ENCODE data around the gene GTF3A.

The GTF3A gene

GRCh38 chr13:27449081-27449603 is 24.7 kb downstream of the GTF3A start:
- no peak for DNase-seq

- peak; percentile 94 to 96 for DNase-seq
Measured at GRCh38 chr13:27449936-27450828, 25.8 kb downstream of the GTF3A start, which contains the start of gene MTIF3. Gene MTIF3 (minus strand): TSS chr13:27450564. CDS start chr13:27440448, 10,116 bp downstream.

GRCh38 chr13:27450921-27451471 is 26.6 kb downstream of the GTF3A start:
- DNase-seq = peak; percentile 22 to 47

GRCh38 chr13:27455331-27455855 is 31.0 kb downstream of the GTF3A start:
- DNase-seq = peak in 1 of 2 experiments; percentile 12

GRCh38 chr13:27461940-27462584 is 37.6 kb downstream of the GTF3A start:
- DNase-seq = no peak

- DNase-seq = no peak
Measured at GRCh38 chr13:27463500-27463899, 39.1 kb downstream of the GTF3A start.

GRCh38 chr13:27465611-27466010 is 41.2 kb downstream of the GTF3A start:
- no peak for DNase-seq

GRCh38 chr13:27466513-27466912 is 42.1 kb downstream of the GTF3A start:
- DNase-seq = no peak

GRCh38 chr13:27470075-27470820 is 45.8 kb downstream of the GTF3A start:
- no peak for DNase-seq

GRCh38 chr13:27472441-27472840 is 48.0 kb downstream of the GTF3A start:
- no peak for DNase-seq

GRCh38 chr13:27472941-27473340 is 48.5 kb downstream of the GTF3A start:
- DNase-seq = no peak

GRCh38 chr13:27474751-27475268 is 50.4 kb downstream of the GTF3A start:
- no peak for DNase-seq

- no peak for DNase-seq
Measured at GRCh38 chr13:27476943-27477703, 52.7 kb downstream of the GTF3A start.

- peak; percentile 31 to 33 for DNase-seq
Measured at GRCh38 chr13:27481766-27482165, 57.3 kb downstream of the GTF3A start.

- DNase-seq = no peak
Measured at GRCh38 chr13:27482983-27483382, 58.6 kb downstream of the GTF3A start.

GRCh38 chr13:27483421-27483820 is 59.0 kb downstream of the GTF3A start:
- DNase-seq = no peak
